Measurements from ENCODE around the gene HDGF. TPM values are rescaled to one million over a fixed set of nuclear protein-coding genes. Genes with fewer than 3 reads are reported as not detected.

The HDGF gene
- total and polyA plus RNA-seq, 9 of the 15 experiments (the other 6 are each of a cell fraction or from before 2014, with no cell fraction given), result 38.8 to 601 (median 400) TPM

- TF ChIP-seq DIDO1 (tag; IDR thresholded peaks at IDR 0.05; ENCODE audit: low read depth), result 0 out of 2 replicates have a peak, but pooled peaks have one; percentile 24
- peak; percentile 49; the same call in 1 of the 2 replicates for TF ChIP-seq POLR2AphosphoS5 (IDR thresholded peaks at IDR 0.05; ENCODE audit: control insufficient read depth, insufficient read depth, low read depth, low read length)
- TF ChIP-seq KAT7 (CRISPR knock-in tag; IDR thresholded peaks at IDR 0.05; ENCODE audit: borderline replicate concordance), result no peak
- peak; percentile 93 for TF ChIP-seq ZNF24 (IDR thresholded peaks at IDR 0.05)
- no peak for TF ChIP-seq JUND (IDR thresholded peaks at IDR 0.05; ENCODE audit: borderline replicate concordance, low read depth, low read length)
- TF ChIP-seq JUND (tag; IDR thresholded peaks at IDR 0.05; ENCODE audit: borderline replicate concordance, low read depth, low read length), result peak; percentile 67; the same call in 2 of the 3 replicates
- TF ChIP-seq FOXO4 (CRISPR knock-in tag; IDR thresholded peaks at IDR 0.05), result no peak
- peak in 1 of 3 experiments; percentile 73 for TF ChIP-seq YY1 (IDR thresholded peaks at IDR 0.05; ENCODE audit: borderline replicate concordance in 1 of 3, control insufficient read depth in 1 of 3, extremely low read depth in 1 of 3, insufficient read depth in 3 of 3, insufficient read length in 1 of 3, insufficient replicate concordance in 2 of 3, low read depth in 1 of 3, low read length in 2 of 3)
- no peak for TF ChIP-seq SIX5 (IDR thresholded peaks at IDR 0.05; ENCODE audit: borderline replicate concordance in 1 of 2, insufficient read depth in 1 of 2, low read depth in 1 of 2, low read length in 2 of 2)
- TF ChIP-seq CXXC5 (CRISPR knock-in tag; IDR thresholded peaks at IDR 0.05), result peak; percentile 83
- peak in 1 of 2 experiments; percentile 87; a peak in 2 of 4 replicates for TF ChIP-seq MAZ (CRISPR knock-in tag; conservative IDR thresholded peaks at IDR 0.05 in 1 of 2, IDR thresholded peaks at IDR 0.05 in 1 of 2)
- TF ChIP-seq IRF9 (tag; IDR thresholded peaks at IDR 0.05), result peak; percentile 79
- no peak for TF ChIP-seq ZNF280A (IDR thresholded peaks at IDR 0.05; ENCODE audit: low read depth, partially characterized antibody)
- TF ChIP-seq MYC (IDR thresholded peaks at IDR 0.05; ENCODE audit: low read depth, low read length), result no peak
- TF ChIP-seq MYC (CRISPR knock-in tag; IDR thresholded peaks at IDR 0.05; ENCODE audit: borderline replicate concordance, low read depth), result peak; percentile 60; the same call in 1 of the 2 replicates
- 0 out of 2 replicates have a peak, but pooled peaks have one; percentile 10 for TF ChIP-seq OTX1 (CRISPR knock-in tag; IDR thresholded peaks at IDR 0.05)
- TF ChIP-seq ZNF449 (CRISPR knock-in tag; IDR thresholded peaks at IDR 0.05), result peak; percentile 61; the same call in 1 of the 2 replicates
- peak; percentile 53; the same call in 1 of the 2 replicates for TF ChIP-seq POLR2H (tag; IDR thresholded peaks at IDR 0.05; ENCODE audit: low read depth)
- TF ChIP-seq ZFX (CRISPR knock-in tag; IDR thresholded peaks at IDR 0.05), result peak; percentile 40; the same call in 1 of the 2 replicates
- peak; percentile 43; the same call in 1 of the 2 replicates for TF ChIP-seq ZNF165 (CRISPR knock-in tag; IDR thresholded peaks at IDR 0.05; ENCODE audit: borderline replicate concordance)
- TF ChIP-seq SOX6 (IDR thresholded peaks at IDR 0.05), result 0 out of 2 replicates have a peak, but pooled peaks have one; percentile 19
- peak; percentile 54 for TF ChIP-seq TAL1 (IDR thresholded peaks at IDR 0.05)
These were observed 4.1 kb upstream of the HDGF start (continued) for GRCh38 chr1:156755527-156755950.

All from K562 (cell line).